OCI-LY3 (cell line): ENCODE results near the gene MS4A6E.
A peak's percentile ranks its signal among the peaks of the same experiment; 100 is the strongest.

ENCODE experiments used
- H2AFZ ChIP-seq: fragments of 200-600, 300-600 bp; shearing (Covaris generic); 2 replicates; pipeline ENCODE4 v1.6.0; 2014; ENCODE audit warnings: antibody characterized with exemption, low read depth, low read length
- H3K27ac ChIP-seq: fragments of 200-600, 300-600 bp; sonication (generic); 2 replicates; pipeline ENCODE4 v1.5.1; 2014; ENCODE audit warnings: mild to moderate bottlenecking, low read length, moderate library complexity, mixed read lengths
- H3K27me3 ChIP-seq: fragments of 200-600, 300-600 bp; sonication (generic); 2 replicates; pipeline ENCODE4 v1.6.1; 2014; ENCODE audit warnings: low read depth, low read length, mixed read lengths
- H3K36me3 ChIP-seq: fragments of 200-600, 300-600 bp; sonication (generic); replicated peaks from 2 replicates; pipeline ENCODE3; 2014; ENCODE audit warnings: low read depth, low read length, mixed read lengths
- H3K4me1 ChIP-seq: fragments of 300-600, 200-600 bp; sonication (generic); 2 replicates; pipeline ENCODE4 v1.6.1; 2014; ENCODE audit warnings: low read length, mixed read lengths
- H3K4me2 ChIP-seq: fragments of 200-600, 300-600 bp; sonication (generic); 2 replicates; pipeline ENCODE4 v1.6.1; 2014; ENCODE audit warnings: low read length, mixed read lengths
- H3K4me3 ChIP-seq: fragments of 300-600, 200-600 bp; sonication (generic); 2 replicates; pipeline ENCODE4 v1.5.1; 2014; ENCODE audit warnings: antibody characterized with exemption, mild to moderate bottlenecking, low read length, moderate library complexity
- H3K79me2 ChIP-seq: fragments of 300-600, 200-600 bp; shearing (Covaris generic); 2 replicates; pipeline ENCODE4 v1.6.1; 2014; ENCODE audit warnings: mild to moderate bottlenecking, low read length, mixed read lengths
- H3K9ac ChIP-seq: fragments of 300-600, 200-600 bp; shearing (Covaris generic); 2 replicates; pipeline ENCODE4 v1.6.0; 2014; ENCODE audit warnings: mild to moderate bottlenecking, low read length, moderate library complexity
- H3K9me3 ChIP-seq: fragments of 200-600, 300-600 bp; shearing (Covaris generic); 2 replicates; pipeline ENCODE4 v1.6.1; 2014; ENCODE audit warnings: low read length, mixed read lengths; ENCODE audit not compliant: insufficient read depth
- H4K20me1 ChIP-seq: fragments of 200-600, 300-600 bp; sonication (generic); 2 replicates; pipeline ENCODE4 v1.6.1; 2016; ENCODE audit warnings: low read length, mixed read lengths; ENCODE audit not compliant: insufficient read depth
- EZH2phosphoT487 ChIP-seq: fragments of 200-600 bp; shearing (Covaris generic); IDR thresholded peaks from 2 replicates; pipeline ENCODE4 v1.6.1; 2018; ENCODE audit warnings: antibody characterized with exemption, mixed run types, low read depth
- TF ChIP-seq, protein P1 (sequence below): fragments of 200-600, 300-600 bp; sonication (generic); IDR thresholded peaks from 2 replicates; pipeline ENCODE4 v1.5.1; 2014; ENCODE audit warnings: antibody characterized with exemption, low read length, low read depth

Gene MS4A6E

GRCh38 chr11:60305906-60306619, 21.0 kb upstream of the MS4A6E start:
- Histone ChIP-seq H3K9ac (no peak overlapping the region), H3K4me2 (no peak overlapping the region), H2AFZ (no peak overlapping the region), H3K27ac (no peak overlapping the region), H3K27me3 (no peaks in the 10 kb centered on the region), H3K9me3 (no peaks in the 10 kb centered on the region), H3K4me1 (peaks cover 36% of the 10 kb centered on the region), H4K20me1 (no peaks in the 10 kb centered on the region), H3K36me3 (peaks cover 22% of the 10 kb centered on the region), H3K4me3 (no peak overlapping the region), H3K79me2 (no peaks in the 10 kb centered on the region)
- TF ChIP-seq, protein P1, sequence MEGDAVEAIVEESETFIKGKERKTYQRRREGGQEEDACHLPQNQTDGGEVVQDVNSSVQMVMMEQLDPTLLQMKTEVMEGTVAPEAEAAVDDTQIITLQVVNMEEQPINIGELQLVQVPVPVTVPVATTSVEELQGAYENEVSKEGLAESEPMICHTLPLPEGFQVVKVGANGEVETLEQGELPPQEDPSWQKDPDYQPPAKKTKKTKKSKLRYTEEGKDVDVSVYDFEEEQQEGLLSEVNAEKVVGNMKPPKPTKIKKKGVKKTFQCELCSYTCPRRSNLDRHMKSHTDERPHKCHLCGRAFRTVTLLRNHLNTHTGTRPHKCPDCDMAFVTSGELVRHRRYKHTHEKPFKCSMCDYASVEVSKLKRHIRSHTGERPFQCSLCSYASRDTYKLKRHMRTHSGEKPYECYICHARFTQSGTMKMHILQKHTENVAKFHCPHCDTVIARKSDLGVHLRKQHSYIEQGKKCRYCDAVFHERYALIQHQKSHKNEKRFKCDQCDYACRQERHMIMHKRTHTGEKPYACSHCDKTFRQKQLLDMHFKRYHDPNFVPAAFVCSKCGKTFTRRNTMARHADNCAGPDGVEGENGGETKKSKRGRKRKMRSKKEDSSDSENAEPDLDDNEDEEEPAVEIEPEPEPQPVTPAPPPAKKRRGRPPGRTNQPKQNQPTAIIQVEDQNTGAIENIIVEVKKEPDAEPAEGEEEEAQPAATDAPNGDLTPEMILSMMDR: no peak
- no peak for TF ChIP-seq EZH2phosphoT487

GRCh38 chr11:60307507-60308195, 19.4 kb upstream of the MS4A6E start:
- no peak for TF ChIP-seq EZH2phosphoT487
- TF ChIP-seq, protein P1: no peak
- Histone ChIP-seq H3K9me3 (peaks cover 6% of the 10 kb centered on the region; the same call in 1 of the 2 replicates), H3K4me2 (no peak overlapping the region), H3K4me3 (no peak overlapping the region), H2AFZ (no peak overlapping the region), H3K79me2 (no peaks in the 10 kb centered on the region), H4K20me1 (no peaks in the 10 kb centered on the region), H3K27me3 (no peaks in the 10 kb centered on the region), H3K27ac (no peak overlapping the region), H3K4me1 (peaks cover 42% of the 10 kb centered on the region), H3K9ac (no peak overlapping the region), H3K36me3 (peaks cover 25% of the 10 kb centered on the region)

DNA sequence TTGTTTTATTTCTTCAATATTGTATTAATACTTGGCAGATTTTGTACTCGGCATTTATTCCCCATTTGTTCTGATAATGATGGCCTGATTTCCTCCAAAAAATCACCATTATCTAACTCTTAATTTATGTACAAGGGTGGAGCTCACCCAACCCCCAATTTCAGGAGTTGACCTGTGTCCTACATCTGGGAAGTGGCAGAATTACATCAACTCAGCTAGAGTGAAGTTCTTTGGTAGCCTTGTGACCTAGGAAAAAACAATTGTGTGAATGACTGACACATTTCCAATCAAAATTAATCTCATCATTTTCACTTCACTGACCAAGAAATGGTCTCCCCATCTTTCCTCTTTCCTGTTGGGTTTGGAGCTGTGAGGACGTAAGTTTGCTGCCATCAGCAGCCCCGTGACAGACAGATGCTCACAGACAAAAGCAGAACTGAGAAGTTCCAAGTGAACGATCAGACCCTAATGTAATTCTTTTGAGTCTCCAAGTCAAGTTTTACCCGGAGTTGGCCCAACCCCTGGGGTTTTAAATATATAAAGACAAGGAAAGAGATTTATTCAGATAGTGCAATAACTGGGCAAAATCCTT, 16.6 kb upstream of the MS4A6E start:
- H3K9ac ChIP-seq: peak overlapping the region; percentile 53
- H3K9me3 ChIP-seq: peaks cover 6% of the 10 kb centered on the region; the same call in 1 of the 2 replicates
- H3K27me3 ChIP-seq: no peaks in the 10 kb centered on the region
- peak overlapping the region; percentile 69 for H3K4me2 ChIP-seq
- H3K4me1 ChIP-seq: peaks cover 50% of the 10 kb centered on the region
- H3K79me2 ChIP-seq: no peaks in the 10 kb centered on the region
- H3K4me3 ChIP-seq: peak overlapping the region; percentile 69
- H4K20me1 ChIP-seq: no peaks in the 10 kb centered on the region
- H3K36me3 ChIP-seq: peaks cover 25% of the 10 kb centered on the region
- peak overlapping the region; percentile 87 for H3K27ac ChIP-seq
- H2AFZ ChIP-seq: no peak overlapping the region
- no peak for TF ChIP-seq EZH2phosphoT487
- TF ChIP-seq, protein P1: no peak

- H3K36me3 ChIP-seq: peaks cover 25% of the 10 kb centered on the region
- TF ChIP-seq, protein P1: no peak
- no peak for TF ChIP-seq EZH2phosphoT487
- H3K9ac ChIP-seq: no peak overlapping the region
- peaks cover 30% of the 10 kb centered on the region for H3K9me3 ChIP-seq
- no peak overlapping the region for H2AFZ ChIP-seq
- H3K27ac ChIP-seq: no peak overlapping the region
- H4K20me1 ChIP-seq: no peaks in the 10 kb centered on the region
- no peaks in the 10 kb centered on the region for H3K27me3 ChIP-seq
- no peak overlapping the region for H3K4me2 ChIP-seq
- H3K79me2 ChIP-seq: no peaks in the 10 kb centered on the region
- H3K4me3 ChIP-seq: no peak overlapping the region
- H3K4me1 ChIP-seq: peaks cover 42% of the 10 kb centered on the region
Measured at GRCh38 chr11:60314635-60315321, 12.3 kb upstream of the MS4A6E start.
